Measurements from ENCODE around the gene EPHA2. TPM values are rescaled to one million over a fixed set of nuclear protein-coding genes. Genes with fewer than 3 reads are reported as not detected.

The EPHA2 gene
- total and polyA plus RNA-seq, 4 donors, result 2.9 to 11.1 (median 6.8) TPM

- TF ChIP-seq REST (IDR thresholded peaks at IDR 0.05), result no peak
- no peak for TF ChIP-seq ATF3 (IDR thresholded peaks at IDR 0.05)
These were observed 2.2 kb upstream of the EPHA2 start (continued) for GRCh38 chr1:16158025-16158424.

GRCh38 chr1:16156848-16157495 is 1.1 kb upstream of the EPHA2 start:
- DNase-seq (ENCODE audit: low spot score), result no peak
- H3K9me3 ChIP-seq (ENCODE audit: control insufficient read depth in 4 of 4, low read length in 3 of 4), result no peaks in the 10 kb centered on the region
- H3K4me3 ChIP-seq (ENCODE audit: low read depth in 1 of 3, low read length in 3 of 3), result no peak overlapping the region
- WGBS, result 73% methylated on average over 13 of the region's 13 CpGs
- TF ChIP-seq RXRA (IDR thresholded peaks at IDR 0.05) (peak in 1 of 2 donors; percentile 7), RAD21 (IDR thresholded peaks at IDR 0.05) (no peak), CTCF (IDR thresholded peaks at IDR 0.05; ENCODE audit: low read depth, low read length, missing input control) (no peak), EGR1 (IDR thresholded peaks at IDR 0.05; ENCODE audit: low read depth in 2 of 2) (peak; percentile 49 to 68), YY1 (IDR thresholded peaks at IDR 0.05) (no peak), TAF1 (conservative IDR thresholded peaks at IDR 0.05) (no peak)
- no peaks in the 10 kb centered on the region for H3K27me3 ChIP-seq (ENCODE audit: control insufficient read depth in 4 of 4, insufficient read depth in 4 of 4, low read length in 3 of 4)
- H3K36me3 ChIP-seq (ENCODE audit: control insufficient read depth in 4 of 4, insufficient read depth in 3 of 4, low read depth in 1 of 4, low read length in 3 of 4), result no peaks in the 10 kb centered on the region
- H3K9ac ChIP-seq (ENCODE audit: low read depth in 1 of 2, low read length in 2 of 2), result no peak overlapping the region
- peaks cover 7 to 25% (median 15%) of the 10 kb centered on the region in 4 donors for H3K4me1 ChIP-seq (ENCODE audit: control insufficient read depth in 4 of 4, insufficient read depth in 4 of 4, low read length in 3 of 4)
- peak overlapping the region in 1 of 2 donors; percentile 9 for H3K27ac ChIP-seq (ENCODE audit: low read depth in 1 of 2, low read length in 2 of 2)

- 19% methylated on average over 17 of the region's 17 CpGs for WGBS
- Histone ChIP-seq H3K9ac (ENCODE audit: low read depth in 1 of 2, low read length in 2 of 2) (peak overlapping the region; percentile 67 to 87), H3K27ac (ENCODE audit: low read depth in 1 of 2, low read length in 2 of 2) (peak overlapping the region; percentile 89 to 91), H3K36me3 (ENCODE audit: control insufficient read depth in 4 of 4, insufficient read depth in 3 of 4, low read depth in 1 of 4, low read length in 3 of 4) (peaks cover 0 to 12% (median 2%) of the 10 kb centered on the region in 4 donors), H3K4me1 (ENCODE audit: control insufficient read depth in 4 of 4, insufficient read depth in 4 of 4, low read length in 3 of 4) (peaks cover 7 to 29% (median 18%) of the 10 kb centered on the region in 4 donors), H3K27me3 (ENCODE audit: control insufficient read depth in 4 of 4, insufficient read depth in 4 of 4, low read length in 3 of 4) (no peaks in the 10 kb centered on the region), H3K9me3 (ENCODE audit: control insufficient read depth in 4 of 4, low read length in 3 of 4) (no peaks in the 10 kb centered on the region), H3K4me3 (ENCODE audit: low read depth in 1 of 3, low read length in 3 of 3) (peak overlapping the region; percentile 50 to 76 (median 73))
- DNase-seq (ENCODE audit: low spot score), result no peak
- TF ChIP-seq HNF4A (conservative IDR thresholded peaks at IDR 0.05) (peak in 1 of 2 donors; percentile 11), NR2F2 (IDR thresholded peaks at IDR 0.05) (no peak), RXRA (IDR thresholded peaks at IDR 0.05) (peak; percentile 32 to 61), SP1 (IDR thresholded peaks at IDR 0.05) (peak; percentile 10)
These were observed 1.7 kb downstream of the EPHA2 start for GRCh38 chr1:16153999-16154673.

All from liver (tissue), 9 donors.